ENCODE data around the gene GALNT13. TPM values are rescaled to one million over a fixed set of nuclear protein-coding genes. Genes with fewer than 3 reads are reported as not detected.

GALNT13 gene
- polyA plus RNA-seq, 1 donor, result 2.8 TPM

DNA sequence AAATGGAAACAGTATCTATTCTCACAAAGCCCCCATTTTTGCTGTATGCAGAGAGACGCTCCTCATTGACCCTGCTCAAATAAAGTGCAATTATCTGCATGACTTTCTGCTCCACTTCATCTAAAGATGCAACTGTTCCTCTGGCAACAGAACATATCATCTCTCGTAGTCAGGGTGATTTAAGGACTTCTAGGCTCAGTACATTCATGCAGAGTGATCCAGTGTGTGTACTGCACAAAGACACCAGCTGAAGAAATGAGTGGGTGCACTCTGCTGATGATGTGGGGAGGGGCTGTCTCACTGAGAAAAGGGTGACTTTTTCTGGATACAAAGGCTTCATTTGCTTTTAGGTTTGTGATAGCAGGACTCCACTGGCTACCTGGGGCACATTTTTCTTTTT, 355.2 kb downstream of the GALNT13 start:
- DNase-seq, result no peak

GRCh38 chr2:154228566-154229280, 357.0 kb downstream of the GALNT13 start:
- no peak for DNase-seq

DNA sequence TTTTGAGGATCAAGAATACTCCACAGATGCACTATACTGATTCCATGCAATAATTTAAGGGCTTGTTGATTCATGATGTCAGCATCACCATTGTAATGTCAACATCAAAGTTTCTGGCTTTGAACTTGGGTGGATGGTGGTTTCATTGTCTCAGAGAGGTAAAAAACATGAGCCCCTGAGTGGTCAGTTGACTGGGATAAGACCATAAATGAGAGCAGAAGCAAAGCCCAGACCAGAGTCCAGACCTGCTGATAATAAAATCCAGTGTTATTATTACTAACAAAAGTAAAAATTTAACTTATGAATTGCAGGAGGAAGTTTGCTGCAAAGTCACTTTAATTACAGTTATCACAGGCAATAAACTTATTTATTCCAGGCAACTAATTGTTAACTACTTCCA, 358.2 kb downstream of the GALNT13 start:
- DNase-seq, result no peak

- no peak for DNase-seq
Measured at GRCh38 chr2:154231021-154231420, 359.3 kb downstream of the GALNT13 start.

GRCh38 chr2:154233231-154233630, 361.5 kb downstream of the GALNT13 start:
- no peak for DNase-seq

GRCh38 chr2:154238252-154238651, 366.5 kb downstream of the GALNT13 start:
- DNase-seq, result no peak

DNA sequence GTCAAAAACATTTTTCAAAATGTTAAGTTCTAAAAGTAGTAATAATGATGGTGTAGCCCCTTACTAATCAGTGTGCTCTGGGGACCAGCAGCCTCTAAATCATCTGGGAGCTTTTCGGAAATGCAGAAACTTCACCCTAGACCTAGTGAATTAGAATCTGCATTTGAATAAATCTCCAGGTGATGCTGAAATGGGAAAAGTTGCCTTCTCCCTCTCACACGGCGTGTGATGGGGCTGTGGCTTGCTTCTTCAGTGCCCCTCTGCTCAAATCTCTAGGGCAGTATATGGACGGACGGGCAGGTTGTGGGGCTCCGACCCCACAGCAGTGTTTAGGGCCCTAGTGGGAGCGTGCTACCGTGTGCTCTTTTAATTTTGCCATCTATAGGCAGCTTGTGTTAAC, 368.6 kb downstream of the GALNT13 start:
- no peak for DNase-seq

DNA sequence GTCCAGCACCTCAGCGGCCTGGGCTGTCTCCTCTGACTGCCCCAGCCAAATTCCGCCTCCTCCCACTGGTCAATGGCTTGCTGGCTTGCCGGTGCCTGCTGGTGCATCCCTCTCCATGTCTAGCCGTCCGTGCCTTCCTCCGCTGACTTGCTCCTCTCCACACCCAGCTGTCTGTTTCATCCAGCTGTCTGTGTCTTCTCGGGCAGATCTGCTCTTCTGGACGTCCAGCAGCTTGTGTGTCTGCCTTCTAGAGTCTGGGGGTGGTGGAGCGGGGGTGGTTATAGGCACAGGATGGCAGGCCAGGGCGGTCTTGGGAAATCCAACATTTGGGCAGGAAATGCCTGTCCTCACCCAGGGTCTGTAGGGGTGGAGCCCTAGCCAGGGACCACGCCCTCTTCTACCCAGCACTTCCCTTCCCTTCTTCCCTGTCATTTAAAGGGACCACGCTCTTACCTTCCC, 369.2 kb downstream of the GALNT13 start:
- DNase-seq, result no peak

GRCh38 chr2:154242687-154243086, 371.0 kb downstream of the GALNT13 start:
- DNase-seq, result no peak

DNA sequence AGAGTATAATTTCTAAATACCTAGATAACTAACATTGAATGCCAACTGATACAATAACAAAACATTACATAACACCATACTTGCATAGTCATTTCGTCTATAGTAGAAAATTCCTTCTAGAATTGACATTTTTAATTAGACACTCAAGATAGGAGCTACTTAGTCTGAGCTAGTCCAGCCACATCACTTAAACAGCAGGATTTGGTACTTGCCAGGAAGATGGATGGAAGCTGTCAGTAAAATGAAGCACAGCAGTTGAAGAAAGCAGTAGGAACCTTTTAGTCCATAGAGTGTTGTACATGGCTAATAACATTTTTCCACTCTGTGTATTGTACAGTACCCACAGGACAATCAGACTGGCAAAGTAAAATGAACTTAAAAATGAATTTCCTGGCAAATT, 372.0 kb downstream of the GALNT13 start:
- no peak for DNase-seq

DNA sequence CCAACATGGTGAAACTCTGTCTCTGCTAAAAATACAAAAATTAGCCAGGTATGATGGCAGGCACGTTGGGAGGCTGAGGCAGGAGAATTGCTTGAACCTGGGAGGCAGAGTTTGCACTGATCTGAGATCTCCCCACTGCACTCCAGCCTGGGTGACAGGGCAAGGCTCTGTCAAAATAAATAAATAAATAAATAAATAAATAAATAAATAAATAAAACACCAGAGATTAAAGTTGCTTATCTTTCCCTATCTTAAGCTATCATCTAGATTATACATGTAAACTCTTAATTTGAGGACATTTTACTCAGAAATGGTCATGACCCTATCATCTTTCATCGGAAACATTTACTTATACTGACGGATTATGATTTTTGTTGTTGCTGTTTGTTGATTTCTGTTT, 373.2 kb downstream of the GALNT13 start:
- DNase-seq, result no peak

GRCh38 chr2:154247503-154247902, 375.8 kb downstream of the GALNT13 start:
- no peak for DNase-seq

DNA sequence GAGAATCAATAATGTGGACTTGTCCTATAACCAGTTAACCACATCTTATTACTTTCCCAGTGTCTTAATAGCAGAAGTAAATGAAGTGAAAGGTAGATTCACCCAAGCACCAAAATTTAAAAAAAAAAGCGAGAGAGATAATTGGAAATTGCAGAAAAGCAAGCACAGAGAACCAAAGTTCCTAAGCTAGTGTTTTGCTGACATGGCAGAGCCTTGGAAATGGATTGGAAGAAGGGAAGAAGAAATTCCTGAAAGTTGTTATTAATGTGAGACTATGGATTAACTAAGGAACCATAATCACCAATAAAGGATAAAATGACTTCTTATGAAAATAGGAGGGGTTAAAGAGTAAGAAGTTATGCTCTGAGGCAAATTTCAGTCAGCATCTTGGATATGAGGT, 384.4 kb downstream of the GALNT13 start:
- DNase-seq, result no peak

DNA sequence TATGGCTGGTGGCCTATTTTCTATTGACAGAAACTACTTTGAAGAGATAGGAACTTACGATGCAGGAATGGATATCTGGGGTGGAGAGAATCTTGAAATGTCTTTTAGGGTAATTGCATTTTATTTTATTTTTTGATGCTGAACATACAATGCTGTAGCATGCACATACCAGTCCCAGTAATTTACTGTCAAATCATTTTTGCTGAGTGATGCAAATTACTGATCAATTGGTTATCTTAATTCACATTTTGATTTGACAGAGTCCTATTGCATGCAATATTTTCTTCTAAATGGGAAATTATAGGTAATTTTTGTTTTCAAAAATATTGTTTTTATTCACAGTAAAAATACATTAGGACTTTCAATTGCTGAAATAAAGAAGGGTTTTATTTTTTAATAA, 387.3 kb downstream of the GALNT13 start:
- no peak for DNase-seq

GRCh38 chr2:154261473-154262027, 389.8 kb downstream of the GALNT13 start:
- DNase-seq, result no peak

DNA sequence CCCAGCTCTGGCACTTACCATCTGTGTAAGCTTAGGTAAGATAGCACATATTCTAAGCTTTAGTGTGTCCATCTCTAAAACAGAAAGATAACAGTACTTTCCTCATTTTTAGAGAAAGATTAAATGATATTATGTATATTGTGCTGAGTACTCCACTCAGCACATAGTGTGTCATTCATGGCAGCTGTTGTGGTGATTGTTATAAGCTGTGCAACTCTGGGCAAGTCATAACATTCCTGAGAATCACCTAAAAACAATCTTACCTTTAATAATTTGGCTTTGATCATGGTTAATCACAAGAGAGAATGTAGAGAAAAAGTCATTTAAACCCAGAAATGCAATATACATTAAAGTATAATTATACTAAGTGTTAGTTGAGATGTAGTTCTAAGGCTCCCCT, 391.5 kb downstream of the GALNT13 start:
- no peak for DNase-seq

DNA sequence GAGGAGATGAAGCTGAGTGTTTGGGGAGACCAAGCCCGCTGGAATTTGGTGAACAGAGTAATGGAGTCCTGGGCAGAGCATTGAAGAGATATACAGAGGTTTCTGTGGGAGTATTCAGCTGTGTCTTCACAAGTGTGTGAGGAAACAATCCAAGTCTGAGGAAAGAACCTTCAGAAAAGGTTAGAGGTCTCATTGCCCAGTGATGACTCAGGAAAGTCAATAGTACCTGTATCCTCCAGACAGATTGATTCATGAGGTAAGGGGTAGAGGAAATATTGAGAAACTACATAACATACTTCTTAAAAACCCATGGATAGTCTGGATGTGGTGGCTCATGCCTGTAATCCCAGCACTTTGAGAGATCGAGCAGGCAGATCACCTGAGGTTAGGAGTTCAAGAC, 392.3 kb downstream of the GALNT13 start:
- no peak for DNase-seq

GRCh38 chr2:154267983-154268382, 396.3 kb downstream of the GALNT13 start:
- no peak for DNase-seq

DNA sequence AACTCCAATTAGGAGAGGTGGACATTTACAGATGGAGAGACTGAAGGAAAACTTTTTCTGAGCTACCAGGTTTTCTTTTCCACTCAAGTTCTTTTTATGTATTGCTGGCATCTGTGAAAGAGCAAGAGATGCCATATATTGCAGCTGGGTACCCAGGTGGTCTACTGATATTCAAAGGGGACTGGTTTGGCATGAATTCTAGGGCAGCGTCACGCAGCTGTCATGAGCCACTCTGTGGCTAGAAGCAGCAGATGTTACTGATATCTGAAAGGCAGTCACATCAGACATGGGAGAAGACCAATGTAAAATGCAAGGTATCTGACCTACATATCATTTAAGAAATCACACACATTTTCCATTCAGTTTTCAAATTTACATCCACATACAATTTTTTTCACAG, 408.8 kb downstream of the GALNT13 start:
- DNase-seq, result no peak

GRCh38 chr2:154289870-154290269, 418.1 kb downstream of the GALNT13 start:
- no peak for DNase-seq

- DNase-seq, result no peak
Measured at GRCh38 chr2:154291511-154291910, 419.8 kb downstream of the GALNT13 start.

GRCh38 chr2:154291927-154292326, 420.2 kb downstream of the GALNT13 start:
- DNase-seq, result no peak

DNA sequence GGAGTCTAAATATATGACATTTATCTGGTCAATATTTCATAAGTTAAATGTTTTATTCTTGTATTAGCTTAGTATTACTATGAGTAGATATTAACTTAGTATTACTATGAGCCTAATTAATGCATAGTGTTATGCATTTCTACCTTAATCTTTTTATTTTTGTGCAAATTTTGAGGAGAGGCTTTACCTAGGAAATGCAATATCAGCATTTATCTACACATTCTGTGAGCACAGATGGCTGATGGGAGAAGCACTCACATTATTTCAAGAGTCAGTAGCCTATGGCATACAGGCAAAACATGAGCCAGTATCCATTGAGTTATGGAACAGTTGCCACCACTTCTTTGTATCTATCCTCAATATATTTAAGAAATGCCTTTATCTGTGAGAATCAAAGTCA, 422.1 kb downstream of the GALNT13 start:
- no peak for DNase-seq

- peak; percentile 2 for DNase-seq
Measured at GRCh38 chr2:154306266-154306970, 434.7 kb downstream of the GALNT13 start.
